ENCODE measurements around the gene FNDC11. TPM values are rescaled to one million over a fixed set of nuclear protein-coding genes. Genes with fewer than 3 reads are reported as not detected.

FNDC11 gene
- total RNA-seq, 2 donors from 2014 or later, result 0.66 to 2.9 TPM

DNA sequence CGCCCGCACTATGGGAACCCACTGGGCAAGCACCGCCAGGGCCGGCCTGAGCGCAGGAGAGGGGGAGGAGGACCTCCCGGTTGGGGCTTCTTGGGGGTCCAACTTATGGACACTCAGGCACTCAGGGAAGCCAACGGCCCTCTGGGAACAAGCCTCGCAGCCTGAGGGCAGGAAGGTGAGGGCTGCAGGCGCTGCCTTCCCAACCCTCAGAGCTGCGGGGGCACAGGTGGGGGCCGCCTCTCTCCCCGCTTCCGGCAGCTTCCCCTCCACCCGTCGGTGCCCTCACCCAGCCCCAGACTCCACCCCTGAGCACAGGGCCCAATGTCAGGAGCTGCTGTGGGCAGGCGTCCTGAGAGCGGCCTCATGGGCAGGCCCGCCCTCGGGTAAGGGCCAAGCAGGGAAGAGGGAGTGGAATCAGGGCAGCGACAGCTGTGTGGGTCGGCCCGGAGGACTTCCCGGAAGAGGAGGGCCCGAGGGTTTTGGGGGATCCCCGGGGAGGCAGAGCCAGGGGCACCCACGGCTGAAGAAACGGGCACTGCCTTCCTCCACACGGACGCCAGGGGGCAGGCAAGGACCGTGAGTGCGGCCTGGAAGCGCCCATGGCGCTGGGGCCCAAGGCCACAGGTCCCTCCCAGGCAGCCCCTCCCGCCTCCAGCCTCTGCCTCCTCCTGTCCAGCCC, 16.3 kb upstream of the FNDC11 start:
- 0 to 8% methylated on average over 14 to 28 of the region's 34 CpGs for WGBS, 2 donors
- ATAC-seq (peak; percentile 83), DNase-seq (peak; percentile 90 to 96 (median 92))
- Histone ChIP-seq H3K27ac (peak overlapping the region; percentile 62 to 89 (median 86)), H3K36me3 (replicated peaks in 1 of 2; ENCODE audit: insufficient read depth in 1 of 2, low read depth in 2 of 2) (no peaks in the 10 kb centered on the region), H3K4me3 (no peak overlapping the region), H3K9me3 (no peaks in the 10 kb centered on the region), H3K27me3 (no peaks in the 10 kb centered on the region), H3K4me1 (peaks cover 35% of the 10 kb centered on the region)
- intact Hi-C loops (cut with DNase I), result loop anchor here (10.0 kb wide), 1 partner anchor 317 kb away; no protein-coding TSS in a partner anchor
- TF ChIP-seq, protein P1, sequence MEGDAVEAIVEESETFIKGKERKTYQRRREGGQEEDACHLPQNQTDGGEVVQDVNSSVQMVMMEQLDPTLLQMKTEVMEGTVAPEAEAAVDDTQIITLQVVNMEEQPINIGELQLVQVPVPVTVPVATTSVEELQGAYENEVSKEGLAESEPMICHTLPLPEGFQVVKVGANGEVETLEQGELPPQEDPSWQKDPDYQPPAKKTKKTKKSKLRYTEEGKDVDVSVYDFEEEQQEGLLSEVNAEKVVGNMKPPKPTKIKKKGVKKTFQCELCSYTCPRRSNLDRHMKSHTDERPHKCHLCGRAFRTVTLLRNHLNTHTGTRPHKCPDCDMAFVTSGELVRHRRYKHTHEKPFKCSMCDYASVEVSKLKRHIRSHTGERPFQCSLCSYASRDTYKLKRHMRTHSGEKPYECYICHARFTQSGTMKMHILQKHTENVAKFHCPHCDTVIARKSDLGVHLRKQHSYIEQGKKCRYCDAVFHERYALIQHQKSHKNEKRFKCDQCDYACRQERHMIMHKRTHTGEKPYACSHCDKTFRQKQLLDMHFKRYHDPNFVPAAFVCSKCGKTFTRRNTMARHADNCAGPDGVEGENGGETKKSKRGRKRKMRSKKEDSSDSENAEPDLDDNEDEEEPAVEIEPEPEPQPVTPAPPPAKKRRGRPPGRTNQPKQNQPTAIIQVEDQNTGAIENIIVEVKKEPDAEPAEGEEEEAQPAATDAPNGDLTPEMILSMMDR (IDR thresholded peaks at IDR 0.05), result peak; percentile 84 to 99 (median 99)
- TF ChIP-seq POLR2A (IDR thresholded peaks at IDR 0.05), result peak; percentile 30 to 80 (median 69)

DNA sequence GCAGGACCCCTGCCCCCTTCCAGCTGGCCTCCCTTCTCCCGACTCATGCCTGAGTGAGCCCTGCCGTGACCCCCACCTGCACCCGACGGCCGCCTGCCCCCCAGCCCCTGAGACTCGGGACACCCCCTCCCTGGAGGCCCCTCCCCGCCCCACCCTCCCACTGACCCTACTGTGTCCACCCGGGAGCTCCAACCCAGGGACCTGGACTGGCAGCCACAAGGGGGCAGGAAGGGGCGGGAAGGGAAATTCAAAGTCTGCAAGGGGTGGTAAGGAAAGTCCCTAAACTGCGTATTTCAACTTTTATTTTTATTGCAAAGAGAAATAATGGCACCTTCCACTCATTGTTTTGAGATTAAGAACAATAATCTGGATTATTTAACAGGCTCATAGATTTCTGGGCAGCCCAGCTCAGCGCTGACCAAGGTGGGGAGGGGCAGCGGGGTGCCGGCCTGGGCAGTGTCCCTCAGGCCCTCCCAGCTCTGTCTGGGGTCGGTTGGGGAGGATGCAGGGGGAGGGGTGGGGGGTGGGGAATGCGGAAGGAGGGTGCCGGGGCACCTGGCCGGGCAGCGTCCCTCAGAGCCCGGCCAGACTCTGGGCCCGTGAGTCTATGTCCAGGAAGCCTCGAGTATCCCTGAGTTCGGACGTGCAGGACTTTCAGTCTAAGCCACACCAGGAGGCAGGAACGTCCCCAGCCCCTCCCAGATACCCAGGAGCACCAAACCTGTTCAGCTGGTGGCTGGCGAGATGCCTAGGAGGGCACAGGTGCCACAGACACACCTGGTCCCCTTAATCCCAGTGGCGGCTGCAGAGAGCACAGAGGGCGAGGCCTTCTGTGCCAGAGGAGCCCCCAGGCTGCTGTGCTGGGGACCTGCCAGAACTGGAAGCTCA, 15.5 kb upstream of the FNDC11 start:
- intact Hi-C loops (cut with DNase I), result loop anchor here (10.0 kb wide), 1 partner anchor 316 kb away; no protein-coding TSS in a partner anchor
- H3K27me3 ChIP-seq, result no peaks in the 10 kb centered on the region
- TF ChIP-seq POLR2A (IDR thresholded peaks at IDR 0.05), result peak in 1 of 3 donors; percentile 39
- TF ChIP-seq, protein P1 (IDR thresholded peaks at IDR 0.05), result peak in 2 of 7 experiments; percentile 14 to 18
- ATAC-seq (peak; percentile 58), DNase-seq (peak; percentile 88 to 98 (median 96))
- no peaks in the 10 kb centered on the region for H3K9me3 ChIP-seq
- H3K4me3 ChIP-seq, result no peak overlapping the region
- peak overlapping the region; percentile 46 to 89 (median 86) for H3K27ac ChIP-seq
- WGBS, 2 donors, result 11 to 14% methylated on average over 9 to 27 of the region's 27 CpGs
- H3K36me3 ChIP-seq (replicated peaks in 1 of 2; ENCODE audit: insufficient read depth in 1 of 2, low read depth in 2 of 2), result no peaks in the 10 kb centered on the region
- peaks cover 34% of the 10 kb centered on the region for H3K4me1 ChIP-seq

DNA sequence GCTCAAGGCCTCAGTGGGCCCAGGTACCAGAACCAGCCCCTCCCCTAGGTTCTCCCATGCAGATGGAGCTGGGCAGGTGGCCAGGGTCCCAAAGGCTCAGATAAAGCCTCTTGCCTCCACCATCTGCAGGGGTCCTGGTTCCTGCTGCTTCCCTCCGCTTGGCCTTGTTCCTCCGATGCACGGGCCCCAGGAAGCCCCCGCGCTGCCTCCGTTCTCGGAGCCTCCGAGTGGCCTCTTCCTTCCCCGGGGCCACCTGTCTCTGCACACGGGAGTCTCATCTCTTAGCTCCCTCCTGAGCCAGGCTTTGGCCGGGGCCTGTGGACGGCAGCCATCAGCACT, 14.9 kb upstream of the FNDC11 start:
- DNase-seq, result no peak
- Histone ChIP-seq H3K4me1 (peaks cover 28% of the 10 kb centered on the region), H3K27ac (peak overlapping the region; percentile 46 to 89 (median 86)), H3K36me3 (replicated peaks in 1 of 2; ENCODE audit: insufficient read depth in 1 of 2, low read depth in 2 of 2) (no peaks in the 10 kb centered on the region), H3K4me3 (no peak overlapping the region), H3K27me3 (no peaks in the 10 kb centered on the region), H3K9me3 (no peaks in the 10 kb centered on the region)
- WGBS, 2 donors, result 60 to 73% methylated on average over 11 to 12 of the region's 12 CpGs
- intact Hi-C loops (cut with DNase I), result loop anchor here (10.0 kb wide), 1 partner anchor 316 kb away; no protein-coding TSS in a partner anchor
- TF ChIP-seq, protein P1 (IDR thresholded peaks at IDR 0.05), result no peak
- peak in 1 of 3 donors; percentile 12 for TF ChIP-seq POLR2A (IDR thresholded peaks at IDR 0.05)
- no peak for ATAC-seq

DNA sequence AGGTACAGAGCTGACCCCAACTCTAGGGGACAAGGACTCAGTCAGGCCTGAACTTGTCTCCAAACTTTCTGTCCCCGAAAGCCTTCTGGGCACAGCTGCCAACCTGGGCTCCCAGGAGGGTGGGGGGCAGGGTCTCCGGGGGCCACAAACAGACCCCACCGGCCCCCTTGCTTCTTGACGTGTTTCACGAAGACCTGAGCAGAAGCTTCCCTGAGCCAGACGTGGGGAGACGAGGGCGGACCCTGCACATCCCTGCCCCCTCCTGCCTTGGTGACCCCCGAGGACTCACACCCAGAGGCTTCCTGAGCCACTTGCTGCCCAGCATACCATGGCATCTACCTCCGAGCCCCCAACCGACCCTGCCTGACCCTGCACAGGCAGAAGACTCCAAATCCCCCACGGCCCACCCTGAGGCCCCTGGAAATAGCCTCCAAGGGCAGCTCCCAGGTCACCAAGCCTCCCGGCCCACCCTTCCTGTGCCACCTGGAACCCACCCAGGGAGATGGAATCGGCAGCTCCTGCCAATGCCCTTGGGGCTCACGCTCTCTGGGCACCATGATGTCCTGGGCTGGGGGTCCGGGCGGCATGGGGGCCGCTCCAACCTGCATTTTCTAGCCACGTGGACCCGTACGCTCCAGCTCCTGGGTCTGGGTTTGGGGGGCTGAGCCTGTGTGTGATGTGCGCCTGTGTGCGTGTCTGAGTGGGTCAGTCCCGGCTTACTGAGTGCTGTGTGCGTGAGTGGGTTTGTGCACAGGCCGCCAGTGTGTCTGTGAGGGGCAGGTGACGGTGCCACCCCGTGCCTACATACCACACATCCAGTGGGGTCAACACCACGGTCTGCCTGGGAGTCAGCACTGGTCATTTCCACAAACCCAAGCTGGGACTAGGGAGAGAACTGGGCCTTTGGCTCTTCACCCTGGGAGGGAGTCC, 14.3 kb upstream of the FNDC11 start:
- whole genome bisulfite sequencing, 2 donors, result 79 to 84% methylated on average over 6 to 27 of the region's 29 CpGs
- ATAC-seq, result no peak
- Histone ChIP-seq H3K27ac (peak overlapping the region in 2 of 4 donors; percentile 89), H3K4me1 (peaks cover 24% of the 10 kb centered on the region), H3K36me3 (replicated peaks in 1 of 2; ENCODE audit: insufficient read depth in 1 of 2, low read depth in 2 of 2) (no peaks in the 10 kb centered on the region), H3K4me3 (no peak overlapping the region), H3K9me3 (no peaks in the 10 kb centered on the region), H3K27me3 (no peaks in the 10 kb centered on the region)
- no peak for DNase-seq
- intact Hi-C loops (cut with DNase I), result loop anchor here (10.0 kb wide), 2 partner anchors 315 to 425 kb away; partner anchors contain the start of gene ZNF512B
- TF ChIP-seq POLR2A (IDR thresholded peaks at IDR 0.05), result no peak
- TF ChIP-seq, protein P1 (IDR thresholded peaks at IDR 0.05), result no peak
